Fibroblast of lung (primary cell): ENCODE data around the gene KCTD11. TPM values are rescaled to one million over a fixed set of nuclear protein-coding genes. Genes with fewer than 3 reads are reported as not detected.
A peak's percentile ranks its signal among the peaks of the same experiment; 100 is the strongest.

ENCODE experiments used
- DNase-seq, 2 donors: peaks; one replicate each; pipeline versions ENCODE4 v3.0.0 to v3.0.0-alpha.2; 2010; ENCODE audit warnings: low read depth in 2 of 2
- H2AFZ ChIP-seq: 2 replicates; pipeline ENCODE4 v1.5.1; 2012; ENCODE audit warnings: low read length, control low read depth, inconsistent platforms
- H3K27ac ChIP-seq: 2 replicates; pipeline ENCODE4 v1.5.1; 2011; ENCODE audit warnings: low read length, control low read depth; ENCODE audit not compliant: insufficient read depth
- H3K27me3 ChIP-seq: 2 replicates; pipeline ENCODE4 v1.5.1; 2011; ENCODE audit warnings: mild to moderate bottlenecking, low read length; ENCODE audit not compliant: control insufficient read depth, insufficient read depth
- H3K36me3 ChIP-seq: 2 replicates; pipeline ENCODE4 v1.5.1; 2011; ENCODE audit warnings: low read length; ENCODE audit not compliant: control insufficient read depth, insufficient read depth
- H3K4me1 ChIP-seq: 2 replicates; pipeline ENCODE4 v1.5.1; 2011; ENCODE audit warnings: low read length; ENCODE audit not compliant: control insufficient read depth, insufficient read depth; ENCODE audit errors: extremely low read depth
- H3K4me2 ChIP-seq: 2 replicates; pipeline ENCODE4 v1.5.1; 2011; ENCODE audit warnings: low read length, control low read depth; ENCODE audit not compliant: insufficient read depth; ENCODE audit errors: extremely low read depth
- H3K4me3 ChIP-seq, 4 experiments: fragments of 200-600 bp in 1 of 4; sonication (generic) in 1 of 4; replicated peaks in 1 of 4; 2 replicates each; pipeline ENCODE4 v1.5.1; 2011 to 2016; ENCODE audit warnings: low read length in 4 of 4, low read depth in 3 of 4, mild to moderate bottlenecking in 3 of 4, control low read depth in 2 of 4, inconsistent platforms in 1 of 4, mixed read lengths in 1 of 4; ENCODE audit not compliant: insufficient read depth in 1 of 4; ENCODE audit errors: control extremely low read depth in 1 of 4
- H3K79me2 ChIP-seq: 2 replicates; pipeline ENCODE4 v1.5.1; 2012; ENCODE audit warnings: mild to moderate bottlenecking, low read length, inconsistent platforms; ENCODE audit not compliant: control insufficient read depth, insufficient read depth
- H3K9ac ChIP-seq: 2 replicates; pipeline ENCODE4 v1.5.1; 2011; ENCODE audit warnings: mild to moderate bottlenecking, low read length, control low read depth; ENCODE audit not compliant: insufficient read depth
- H3K9me3 ChIP-seq: 2 replicates; pipeline ENCODE4 v1.5.1; 2012; ENCODE audit warnings: low read depth, low read length; ENCODE audit not compliant: control insufficient read depth, insufficient read depth
- H4K20me1 ChIP-seq: 2 replicates; pipeline ENCODE4 v1.5.1; 2011; ENCODE audit warnings: low read length; ENCODE audit not compliant: control insufficient read depth, insufficient read depth; ENCODE audit errors: extremely low read depth
- CTCF ChIP-seq, 2 donors: IDR thresholded peaks in 1 of 2; conservative IDR thresholded peaks in 1 of 2; 1 replicate in 1 of 2; 2 replicates in 1 of 2; pipeline ENCODE4 v1.5.1; 2011 to 2012; ENCODE audit warnings: low read length in 2 of 2, control low read depth in 1 of 2, inconsistent platforms in 1 of 2, low read depth in 1 of 2, mild to moderate bottlenecking in 1 of 2
- EZH2 ChIP-seq: IDR thresholded peaks from 2 replicates; pipeline ENCODE4 v1.5.1; 2012; ENCODE audit warnings: low read length, control low read depth, mild to moderate bottlenecking; ENCODE audit errors: missing control alignments
- polyA plus RNA-seq, 2 donors: library from polyadenylated mRNA; depleted of rRNA in 1 of 2; stranded (reverse) in 1 of 2; unstranded in 1 of 2; fragments of >200 nt; gene quantifications; 2 replicates each; pipeline ENCODE4 v1.2.1, GENCODE V29; 2011 to 2012; ENCODE audit warnings: missing spikeins in 1 of 2
- total RNA-seq: library from RNA; depleted of rRNA; stranded (reverse); fragments of >200 nt; gene quantifications from 2 replicates; pipeline ENCODE4 v1.2.1, GENCODE V29; 2014

KCTD11 gene
- total and polyA plus RNA-seq, 2 donors (not counting 1 experiment from before 2014, with no cell fraction given) = 8.8 to 11.9 TPM

GRCh38 chr17:7355053-7355452 lies 3.1 kb downstream of the KCTD11 start, which contains the start of gene TMEM95:
Gene TMEM95, plus strand, starts transcription at chr17:7355156. Its CDS starts 49 bp downstream, at chr17:7355205.
- Histone ChIP-seq H3K9ac (no peak within 1 kb of the TSS), H3K4me2 (peak within 1 kb of the TSS; percentile 51), H2AFZ (no peak within 1 kb of the TSS), H3K9me3 (no peaks in the 10 kb centered on the region), H3K36me3 (no peaks in the 10 kb centered on the region), H3K27me3 (no peaks in the 10 kb centered on the region), H3K4me3 (peak within 1 kb of the TSS in 1 of 4 experiments; percentile 97), H3K4me1 (peaks cover 15% of the 10 kb centered on the region), H4K20me1 (no peaks in the 10 kb centered on the region), H3K27ac (no peak within 1 kb of the TSS), H3K79me2 (peaks cover 19% of the 10 kb centered on the region)
- DNase-seq = peak in 1 of 2 donors; percentile 18
- TF ChIP-seq EZH2 = no peak
- TF ChIP-seq CTCF (conservative IDR thresholded peaks at IDR 0.05 in 1 of 2, IDR thresholded peaks at IDR 0.05 in 1 of 2; ENCODE audit: low read depth in 1 of 2, low read length in 2 of 2) = no peak

GRCh38 chr17:7355573-7355972 lies 3.6 kb downstream of the KCTD11 start:
- Histone ChIP-seq H3K27ac (no peak overlapping the region), H3K4me3 (no peak overlapping the region), H2AFZ (no peak overlapping the region), H4K20me1 (no peaks in the 10 kb centered on the region), H3K79me2 (peaks cover 19% of the 10 kb centered on the region), H3K27me3 (no peaks in the 10 kb centered on the region), H3K9ac (no peak overlapping the region), H3K9me3 (no peaks in the 10 kb centered on the region), H3K4me1 (peaks cover 15% of the 10 kb centered on the region), H3K36me3 (no peaks in the 10 kb centered on the region), H3K4me2 (no peak overlapping the region)
- no peak for TF ChIP-seq EZH2
- no peak for TF ChIP-seq CTCF (conservative IDR thresholded peaks at IDR 0.05 in 1 of 2, IDR thresholded peaks at IDR 0.05 in 1 of 2; ENCODE audit: low read depth in 1 of 2, low read length in 2 of 2)
- DNase-seq = no peak

GRCh38 chr17:7356072-7356549 lies 4.1 kb downstream of the KCTD11 start:
- H3K27ac ChIP-seq = no peak overlapping the region
- H3K79me2 ChIP-seq = peaks cover 15% of the 10 kb centered on the region
- no peak overlapping the region for H3K9ac ChIP-seq
- no peaks in the 10 kb centered on the region for H4K20me1 ChIP-seq
- H3K4me2 ChIP-seq = no peak overlapping the region
- peak; percentile 52 to 63 for DNase-seq
- H3K4me3 ChIP-seq = peak overlapping the region in 1 of 4 experiments; percentile 25
- H3K9me3 ChIP-seq = no peaks in the 10 kb centered on the region
- H3K4me1 ChIP-seq = peaks cover 15% of the 10 kb centered on the region
- TF ChIP-seq EZH2 = no peak
- TF ChIP-seq CTCF (conservative IDR thresholded peaks at IDR 0.05 in 1 of 2, IDR thresholded peaks at IDR 0.05 in 1 of 2; ENCODE audit: low read depth in 1 of 2, low read length in 2 of 2) = peak; percentile 62 to 73
- H3K27me3 ChIP-seq = no peaks in the 10 kb centered on the region
- no peak overlapping the region for H2AFZ ChIP-seq
- H3K36me3 ChIP-seq = no peaks in the 10 kb centered on the region
